Smooth muscle cell (in vitro differentiated cells): ENCODE measurements around the gene OR10D3. TPM values are rescaled to one million over a fixed set of nuclear protein-coding genes. Genes with fewer than 3 reads are reported as not detected.

Experiments used
- DNase-seq: peaks from one replicate; lab custom pipeline; 2025; ENCODE audit not compliant: unreplicated experiment; lab: John Stamatoyannopoulos, UW
- H2AFZ ChIP-seq: fragments of 200-600 bp; sonication (generic); 2 replicates; pipeline ENCODE4 v1.6.0; 2016; ENCODE audit warnings: antibody characterized with exemption, low read depth, mild to moderate bottlenecking
- H3F3A ChIP-seq: fragments of 200-600 bp; sonication (generic); 2 replicates; pipeline ENCODE4 v1.6.0; 2017; ENCODE audit warnings: antibody characterized with exemption, low read depth
- H3K27ac ChIP-seq: fragments of 200-600 bp; sonication (generic); 2 replicates; pipeline ENCODE4 v1.5.1; 2016; ENCODE audit warnings: low read depth, mild to moderate bottlenecking
- H3K27me3 ChIP-seq: fragments of 200-600 bp; sonication (generic); 2 replicates; pipeline ENCODE4 v1.6.1; 2016; ENCODE audit warnings: low read depth, mild to moderate bottlenecking
- H3K36me3 ChIP-seq: fragments of 200-600 bp; sonication (generic); 2 replicates; pipeline ENCODE4 v1.5.1; 2016; ENCODE audit warnings: low read depth
- H3K4me1 ChIP-seq: fragments of 200-600 bp; sonication (generic); 2 replicates; pipeline ENCODE4 v1.5.1; 2016; ENCODE audit warnings: low read depth
- H3K4me2 ChIP-seq: fragments of 200-600 bp; sonication (generic); 2 replicates; pipeline ENCODE4 v1.6.0; 2016; ENCODE audit warnings: mild to moderate bottlenecking
- H3K4me3 ChIP-seq: fragments of 200-600 bp; sonication (generic); 2 replicates; pipeline ENCODE4 v1.5.1; 2016; ENCODE audit warnings: mild to moderate bottlenecking
- H3K79me2 ChIP-seq: fragments of 200-600 bp; sonication (generic); 2 replicates; pipeline ENCODE4 v1.6.0; 2016; ENCODE audit warnings: low read depth, mild to moderate bottlenecking
- H3K9ac ChIP-seq: fragments of 200-600 bp; sonication (generic); 2 replicates; pipeline ENCODE4 v1.6.0; 2016; ENCODE audit warnings: low read depth
- H3K9me3 ChIP-seq: fragments of 200-600 bp; sonication (generic); replicated peaks from 2 replicates; pipeline ENCODE4 v1.5.1; 2016; ENCODE audit warnings: low read depth
- H4K20me1 ChIP-seq: fragments of 200-600 bp; sonication (generic); 2 replicates; pipeline ENCODE4 v1.6.0; 2016; ENCODE audit warnings: low read depth
- CTCF ChIP-seq: fragments of 200-600 bp; sonication (generic); IDR thresholded peaks from 2 replicates; pipeline ENCODE4 v1.5.1; 2017; ENCODE audit warnings: borderline replicate concordance, mild to moderate bottlenecking, antibody characterized with exemption; ENCODE audit not compliant: insufficient read depth, poor library complexity, severe bottlenecking
- WGBS: methylation state at CpG from one replicate; pipeline ENCODE4 v1.1.7; 2016; ENCODE audit warnings: low lambda C conversion rate; 5-methylcytosine and 5-hydroxymethylcytosine counted together
- polyA plus RNA-seq: library from polyadenylated mRNA; unstranded; fragments of >200 nt; fragmentation: Nextera tagmentation; extraction: Ambion mirVana; gene quantifications from 2 replicates; pipeline ENCODE4 v1.2.1, GENCODE V29; 2016
- total RNA-seq: library from RNA; depleted of rRNA; stranded (reverse); fragments of >200 nt; gene quantifications from 2 replicates; pipeline ENCODE4 v1.2.3, GENCODE V29; 2014

Gene OR10D3
- total and polyA plus RNA-seq, 2 experiments from 2014 or later: not detected

GRCh38 chr11:124202951-124203350 is 19.8 kb downstream of the OR10D3 start:
- no peak for DNase-seq
- no peak for TF ChIP-seq CTCF
- Histone ChIP-seq H2AFZ (no peak overlapping the region), H3K9ac (no peak overlapping the region), H3F3A (no peaks in the 10 kb centered on the region), H3K79me2 (no peaks in the 10 kb centered on the region), H3K4me1 (no peaks in the 10 kb centered on the region), H3K9me3 (no peaks in the 10 kb centered on the region), H4K20me1 (no peaks in the 10 kb centered on the region), H3K4me2 (no peak overlapping the region), H3K4me3 (no peak overlapping the region), H3K27ac (no peak overlapping the region), H3K27me3 (no peaks in the 10 kb centered on the region), H3K36me3 (no peaks in the 10 kb centered on the region)
- WGBS: 74% methylated on average over 3 of the region's 3 CpGs

DNA sequence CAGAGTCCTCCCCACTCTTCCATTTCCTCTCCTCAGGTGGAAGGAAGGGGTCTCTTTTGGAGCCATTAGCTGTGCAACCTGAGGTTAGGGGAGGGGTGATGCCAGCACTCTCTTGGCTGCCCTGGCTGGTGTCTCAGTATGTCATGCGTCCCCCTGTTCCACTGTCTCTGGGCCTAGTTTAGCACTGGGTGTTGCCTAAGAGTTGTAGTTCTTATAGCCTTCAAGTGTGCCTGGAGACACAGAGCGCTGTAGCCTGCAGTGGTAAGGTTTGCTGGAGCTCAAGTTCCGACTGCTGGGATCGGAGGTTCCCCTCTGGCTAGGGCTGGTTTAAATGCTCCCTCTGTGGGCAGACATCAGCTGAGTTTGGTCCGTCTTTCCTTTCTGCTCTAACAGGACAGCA is 20.9 kb downstream of the OR10D3 start:
- Histone ChIP-seq H3K9me3 (no peaks in the 10 kb centered on the region), H3K27me3 (no peaks in the 10 kb centered on the region), H3K9ac (no peak overlapping the region), H3K4me1 (no peaks in the 10 kb centered on the region), H3K36me3 (no peaks in the 10 kb centered on the region), H3F3A (no peaks in the 10 kb centered on the region), H3K4me2 (no peak overlapping the region), H3K27ac (no peak overlapping the region), H3K4me3 (no peak overlapping the region), H4K20me1 (no peaks in the 10 kb centered on the region), H2AFZ (no peak overlapping the region), H3K79me2 (no peaks in the 10 kb centered on the region)
- no peak for TF ChIP-seq CTCF
- DNase-seq: no peak
- WGBS: 85% methylated on average over 5 of the region's 5 CpGs

GRCh38 chr11:124207102-124207792 is 24.1 kb downstream of the OR10D3 start:
- no peaks in the 10 kb centered on the region for H3K4me1 ChIP-seq
- H3K79me2 ChIP-seq: no peaks in the 10 kb centered on the region
- no peaks in the 10 kb centered on the region for H3K9me3 ChIP-seq
- no peak for TF ChIP-seq CTCF
- 82% methylated on average over 6 of the region's 6 CpGs for WGBS
- H3K9ac ChIP-seq: no peak overlapping the region
- no peaks in the 10 kb centered on the region for H3F3A ChIP-seq
- no peak overlapping the region for H3K4me3 ChIP-seq
- no peak overlapping the region for H3K4me2 ChIP-seq
- no peaks in the 10 kb centered on the region for H3K36me3 ChIP-seq
- no peak overlapping the region for H2AFZ ChIP-seq
- no peaks in the 10 kb centered on the region for H4K20me1 ChIP-seq
- DNase-seq: no peak
- H3K27me3 ChIP-seq: no peaks in the 10 kb centered on the region
- H3K27ac ChIP-seq: no peak overlapping the region

DNA sequence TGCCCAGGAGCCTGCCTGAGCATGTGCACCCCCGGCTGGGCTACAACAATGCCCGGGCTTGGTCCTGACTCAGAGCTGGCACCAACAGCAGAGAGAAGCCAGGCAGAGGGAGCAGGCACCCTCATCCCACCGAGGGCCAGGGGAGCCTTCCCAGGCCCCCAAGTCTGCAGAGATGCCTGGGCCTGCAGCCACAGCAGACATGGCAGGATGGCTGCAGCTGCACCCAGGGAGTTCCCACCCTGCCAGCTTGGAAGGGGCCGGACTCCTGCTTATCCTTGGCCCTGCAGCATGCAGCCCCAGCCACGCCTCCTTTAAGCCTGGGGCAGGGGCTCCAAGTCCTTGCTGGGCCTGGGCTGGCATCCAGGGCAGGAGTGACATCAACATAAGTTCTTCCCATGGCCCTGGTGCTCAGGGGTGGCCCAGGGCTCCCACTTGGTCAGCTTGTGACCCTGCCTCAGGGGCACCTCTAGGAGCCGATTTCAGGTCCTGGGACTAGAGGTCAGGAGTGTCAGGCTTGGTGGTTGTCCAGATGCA is 26.7 kb downstream of the OR10D3 start:
- no peaks in the 10 kb centered on the region for H3F3A ChIP-seq
- H4K20me1 ChIP-seq: no peaks in the 10 kb centered on the region
- H3K9ac ChIP-seq: no peak overlapping the region
- H3K79me2 ChIP-seq: no peaks in the 10 kb centered on the region
- no peak overlapping the region for H3K4me2 ChIP-seq
- H3K4me1 ChIP-seq: no peaks in the 10 kb centered on the region
- no peak overlapping the region for H2AFZ ChIP-seq
- no peak for TF ChIP-seq CTCF
- 95% methylated on average over 6 of the region's 6 CpGs for WGBS
- no peak for DNase-seq
- no peak overlapping the region for H3K4me3 ChIP-seq
- no peak overlapping the region for H3K27ac ChIP-seq
- H3K36me3 ChIP-seq: no peaks in the 10 kb centered on the region
- no peaks in the 10 kb centered on the region for H3K9me3 ChIP-seq
- no peaks in the 10 kb centered on the region for H3K27me3 ChIP-seq
